H1 (cell line): ENCODE data around the gene CGRRF1. TPM values are rescaled to one million over a fixed set of nuclear protein-coding genes. Genes with fewer than 3 reads are reported as not detected.

Experiments
- CTCF ChIA-PET: fragments of 300-600 bp; sonication (Branson Sonifier 250); formaldehyde crosslinking; loops from one replicate; lab custom pipeline; 2021; ENCODE audit not compliant: partially characterized antibody; lab: Charles Lee
- POLR2A ChIA-PET: fragments of 300-600 bp; sonication (Branson Sonifier 250); formaldehyde crosslinking; loops from one replicate; lab custom pipeline; 2021; ENCODE audit warnings: inconsistent platforms; ENCODE audit not compliant: partially characterized antibody; lab: Charles Lee
- DNase-seq, 2 experiments: peaks; one replicate each; pipeline versions ENCODE4 v3.0.0 to v3.0.0-alpha.2; 2010 to 2022; ENCODE audit warnings: low spot score in 2 of 2, low read depth in 1 of 2, mixed read lengths in 1 of 2
- FAIRE-seq: peaks from 2 replicates; lab custom pipeline; 2011; peaks lifted over from hg19 to GRCh38; lab: Jason Lieb, UNC
- H2AFZ ChIP-seq: 2 replicates; pipeline ENCODE4 v1.8.1; 2012; ENCODE audit warnings: low read length, inconsistent platforms
- H2AK5ac ChIP-seq: 2 replicates; pipeline ENCODE4 v1.6.1; 2013; ENCODE audit warnings: low read depth, low read length
- H2BK120ac ChIP-seq: replicated peaks from 2 replicates; pipeline ENCODE3; 2013; ENCODE audit warnings: low read depth, low read length, inconsistent platforms
- H2BK12ac ChIP-seq: 2 replicates; pipeline ENCODE4 v1.6.1; 2013; ENCODE audit warnings: low read depth, low read length
- H2BK15ac ChIP-seq: 2 replicates; pipeline ENCODE4 v1.6.1; 2013; ENCODE audit warnings: low read length
- H2BK20ac ChIP-seq: 2 replicates; pipeline ENCODE4 v1.6.1; 2013; ENCODE audit warnings: low read length
- H2BK5ac ChIP-seq: 2 replicates; pipeline ENCODE4 v1.6.1; 2013; ENCODE audit warnings: low read depth, low read length
- H3K14ac ChIP-seq: 2 replicates; pipeline ENCODE4 v1.6.1; 2013; ENCODE audit warnings: inconsistent platforms; ENCODE audit not compliant: insufficient read length
- H3K18ac ChIP-seq: 2 replicates; pipeline ENCODE4 v1.6.1; 2013; ENCODE audit warnings: low read length; ENCODE audit errors: extremely low read depth
- H3K23ac ChIP-seq: 2 replicates; pipeline ENCODE4 v1.6.1; 2013; ENCODE audit warnings: inconsistent platforms; ENCODE audit not compliant: insufficient read length
- H3K23me2 ChIP-seq: 2 replicates; pipeline ENCODE4 v1.6.1; 2013; ENCODE audit warnings: low read depth, low read length
- H3K27ac ChIP-seq: 2 replicates; pipeline ENCODE4 v1.6.1; 2011; ENCODE audit warnings: low read depth, low read length, inconsistent platforms
- H3K27me3 ChIP-seq, 4 experiments: replicated peaks in 1 of 4; 1 replicate in 1 of 4; 2 replicates in 3 of 4; pipeline versions ENCODE4 v1.6.1 to v1.8.1; 2011 to 2013; ENCODE audit warnings: low read length in 3 of 4, mild to moderate bottlenecking in 3 of 4, inconsistent platforms in 2 of 4, mixed read lengths in 2 of 4, moderate library complexity in 1 of 4; ENCODE audit not compliant: control insufficient read depth in 3 of 4, insufficient read depth in 3 of 4; ENCODE audit errors: extremely low read depth in 1 of 4
- H3K36me3 ChIP-seq, 4 experiments: 2 replicates each; pipeline versions ENCODE4 v1.6.1 to v1.8.1; 2011 to 2013; ENCODE audit warnings: mild to moderate bottlenecking in 4 of 4, low read length in 3 of 4, moderate library complexity in 2 of 4, control low read depth in 1 of 4, inconsistent platforms in 1 of 4; ENCODE audit not compliant: insufficient read depth in 4 of 4, control insufficient read depth in 2 of 4
- H3K4ac ChIP-seq: replicated peaks from 2 replicates; pipeline ENCODE3; 2013; ENCODE audit warnings: low read length, low read depth, mixed read lengths, inconsistent platforms; ENCODE audit not compliant: insufficient read length
- H3K4me1 ChIP-seq, 4 experiments: replicated peaks in 1 of 4; 1 replicate in 1 of 4; 2 replicates in 3 of 4; pipeline versions ENCODE4 v1.6.1 to v1.8.1; 2011 to 2013; ENCODE audit warnings: low read length in 3 of 4, inconsistent platforms in 2 of 4, mixed read lengths in 1 of 4; ENCODE audit not compliant: insufficient read depth in 4 of 4, control insufficient read depth in 3 of 4
- H3K4me2 ChIP-seq, 2 experiments: 2 replicates each; pipeline versions ENCODE4 v1.6.1 to v1.8.1; 2011 to 2013; ENCODE audit warnings: low read depth in 2 of 2, low read length in 2 of 2, control low read depth in 1 of 2, inconsistent platforms in 1 of 2, mild to moderate bottlenecking in 1 of 2; ENCODE audit not compliant: insufficient read depth in 1 of 2
- H3K4me3 ChIP-seq, 4 experiments: fragments of 200-600, 300-600 bp in 1 of 4; sonication (generic), shearing (Covaris generic), sonication (Bioruptor Twin) in 1 of 4; 2 replicates each; pipeline versions ENCODE4 v1.5.1 to v1.8.1; 2011 to 2016; ENCODE audit warnings: low read length in 4 of 4, low read depth in 3 of 4, control low read depth in 2 of 4, inconsistent platforms in 2 of 4, mild to moderate bottlenecking in 2 of 4, mixed read lengths in 1 of 4, moderate library complexity in 1 of 4; ENCODE audit not compliant: insufficient read depth in 2 of 4; ENCODE audit errors: extremely low read depth in 1 of 4
- H3K56ac ChIP-seq: replicated peaks from 2 replicates; pipeline ENCODE3; 2013; ENCODE audit warnings: low read depth, mild to moderate bottlenecking, mixed read lengths, low read length, inconsistent platforms; ENCODE audit not compliant: insufficient read length
- H3K79me1 ChIP-seq: 2 replicates; pipeline ENCODE4 v1.6.1; 2013; ENCODE audit warnings: low read depth, low read length, control low read depth
- H3K79me2 ChIP-seq, 2 experiments: 2 replicates each; pipeline versions ENCODE4 v1.6.1 to v1.8.1; 2012 to 2013; ENCODE audit warnings: low read length in 2 of 2, mild to moderate bottlenecking in 2 of 2, inconsistent platforms in 1 of 2; ENCODE audit not compliant: insufficient read depth in 2 of 2, control insufficient read depth in 1 of 2
- H3K9ac ChIP-seq, 4 experiments: replicated peaks in 1 of 4; 1 replicate in 1 of 4; 2 replicates in 3 of 4; pipeline versions ENCODE4 v1.6.1 to v1.8.1; 2011 to 2013; ENCODE audit warnings: low read depth in 3 of 4, low read length in 3 of 4, control low read depth in 2 of 4, mild to moderate bottlenecking in 2 of 4, moderate library complexity in 2 of 4, inconsistent platforms in 1 of 4; ENCODE audit errors: extremely low read depth in 1 of 4
- H3K9me3 ChIP-seq, 2 experiments: 2 replicates each; pipeline versions ENCODE4 v1.6.1 to v1.8.1; 2012 to 2013; ENCODE audit warnings: mild to moderate bottlenecking in 2 of 2, moderate library complexity in 2 of 2, control low read depth in 1 of 2, inconsistent platforms in 1 of 2, low read depth in 1 of 2, low read length in 1 of 2, mixed read lengths in 1 of 2; ENCODE audit not compliant: insufficient read depth in 2 of 2
- H4K20me1 ChIP-seq, 2 experiments: replicated peaks in 1 of 2; 2 replicates each; pipeline versions ENCODE3 to v1.8.1; 2011 to 2013; ENCODE audit warnings: inconsistent platforms in 2 of 2, low read length in 2 of 2, mild to moderate bottlenecking in 1 of 2; ENCODE audit not compliant: insufficient read depth in 2 of 2, control insufficient read depth in 1 of 2
- H4K5ac ChIP-seq: 2 replicates; pipeline ENCODE4 v1.6.1; 2013; ENCODE audit warnings: low read length, low read depth, mixed read lengths, inconsistent platforms; ENCODE audit not compliant: insufficient read length
- H4K8ac ChIP-seq: 2 replicates; pipeline ENCODE4 v1.8.0; 2013; ENCODE audit warnings: mild to moderate bottlenecking, moderate library complexity, low read length, inconsistent platforms; ENCODE audit not compliant: insufficient read depth; ENCODE audit errors: extremely low read depth
- H4K91ac ChIP-seq: replicated peaks from 2 replicates; pipeline ENCODE3; 2013; ENCODE audit warnings: low read length, mixed read lengths, inconsistent platforms; ENCODE audit not compliant: insufficient read length
- GABPA ChIP-seq: IDR thresholded peaks from 2 replicates; pipeline ENCODE4 v1.6.1; 2011; ENCODE audit warnings: mild to moderate bottlenecking, low read length, moderate library complexity, borderline replicate concordance; ENCODE audit not compliant: insufficient read depth
- POLR2A ChIP-seq, 2 experiments: IDR thresholded peaks; 1 replicate in 1 of 2; 2 replicates in 1 of 2; pipeline ENCODE4 v1.6.1; 2011; ENCODE audit warnings: low read depth in 2 of 2, low read length in 2 of 2, mild to moderate bottlenecking in 2 of 2; ENCODE audit errors: control extremely low read depth in 1 of 2
- WGBS, 2 experiments: shearing (Covaris generic) in 1 of 2; methylation state at CpG; one replicate each; pipeline versions ENCODE4 v1.1.6 to v1.1.7; 2013 to 2015; ENCODE audit warnings: low lambda C conversion rate in 2 of 2, mixed read lengths in 2 of 2, inconsistent platforms in 1 of 2, low coverage in 1 of 2, missing lambda C conversion rate in 1 of 2; ENCODE audit not compliant: insufficient replicate concordance in 2 of 2, insufficient coverage in 1 of 2, insufficient read length in 1 of 2; ENCODE audit errors: extremely low coverage in 1 of 2, missing lambda C conversion rate in 1 of 2; 5-methylcytosine and 5-hydroxymethylcytosine counted together
- polyA plus RNA-seq, 7 experiments: library from polyadenylated mRNA; depleted of rRNA in 3 of 7; stranded (reverse) in 5 of 7; unstranded in 2 of 7; fragments of >200 nt in 5 of 7; fragments of 200-250 nt in 2 of 7; gene quantifications; 1 replicate in 5 of 7; 2 replicates in 1 of 7; 4 replicates in 1 of 7; pipeline versions ENCODE4 v1.2.1 to v1.2.3, GENCODE V29; 2011 to 2013; ENCODE audit warnings: missing spikeins in 2 of 7, mixed read lengths in 2 of 7
- total RNA-seq: library from RNA; stranded (reverse); fragmentation: NEBNext Ultra II Directional; extraction: Animal tissue kit (Norgen Biotek cat#: 25700); gene quantifications from 2 replicates; pipeline ENCODE4 v1.2.1, GENCODE V29; 2021

The CGRRF1 gene
- total and polyA plus RNA-seq, 2 of the 8 experiments (the other 6 are each of a cell fraction or from before 2014, with no cell fraction given) = 7.4 to 20.2 TPM

DNA sequence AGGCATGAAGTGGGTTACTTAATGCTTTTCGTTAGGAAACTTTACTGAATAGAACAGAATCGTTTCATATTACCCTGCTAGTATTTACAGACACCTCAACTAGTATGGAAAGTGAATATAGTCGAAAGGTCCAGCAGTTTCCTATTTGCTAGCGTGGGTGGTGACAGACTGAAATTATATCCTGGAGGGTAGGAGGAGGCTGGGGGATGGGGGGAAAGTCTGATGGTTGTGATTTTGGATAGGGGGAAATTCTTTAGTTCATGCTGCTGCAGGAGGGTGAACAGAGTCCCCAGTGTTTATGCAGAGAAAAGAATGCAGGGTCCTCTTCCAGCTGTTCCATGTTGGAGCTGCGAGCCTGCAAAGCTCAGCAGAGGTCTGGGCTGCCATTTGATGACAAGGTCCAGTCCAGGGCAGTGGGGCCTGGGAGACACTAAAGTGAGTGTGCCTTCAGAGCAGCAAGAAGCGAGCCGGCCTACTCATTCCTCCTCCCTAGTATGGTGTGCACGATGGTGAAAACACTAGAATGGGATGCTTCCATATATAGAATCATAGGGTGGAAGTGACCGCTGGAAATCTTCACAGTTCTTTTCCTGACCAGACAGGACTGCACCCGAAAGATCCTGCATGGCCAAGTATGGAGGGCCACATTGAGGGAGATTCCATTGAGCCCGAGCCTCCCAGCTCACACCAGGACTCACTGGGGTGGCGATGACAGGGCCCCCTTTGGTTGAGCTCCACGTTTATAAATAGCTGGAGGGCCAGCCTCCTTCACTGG, 59.3 kb downstream of the CGRRF1 start:
- Histone ChIP-seq H3K4me3 (0 out of 8 replicates have a peak overlapping the region, but pooled peaks of 1 of the 4 experiments have one; percentile 16), H4K5ac (no peak overlapping the region), H2BK20ac (no peak overlapping the region), H3K18ac (no peak overlapping the region), H2AK5ac (peak overlapping the region; percentile 32; the same call in 1 of the 2 replicates), H2BK120ac (no peak overlapping the region), H4K20me1 (no peaks in the 10 kb centered on the region), H2BK12ac (0 out of 2 replicates have a peak overlapping the region, but pooled peaks have one; percentile 42), H4K8ac (no peak overlapping the region), H3K9ac (no peak overlapping the region; a peak in 1 of 7 replicates), H2BK15ac (no peak overlapping the region), H2AFZ (no peak overlapping the region), H3K79me2 (peaks cover 0 to 18% of the 10 kb centered on the region in 2 experiments; a peak in 2 of 4 replicates), H3K4me1 (peaks cover 2 to 9% (median 6%) of the 10 kb centered on the region in 4 experiments; a peak in 6 of 7 replicates), H3K56ac (no peak overlapping the region), H4K91ac (no peak overlapping the region), H3K27ac (no peak overlapping the region), H3K23ac (no peak overlapping the region), H2BK5ac (no peak overlapping the region), H3K4me2 (peak overlapping the region; percentile 35 to 93; a peak in 3 of 4 replicates), H3K36me3 (no peaks in the 10 kb centered on the region), H3K27me3 (peaks cover 0 to 30% (median 11%) of the 10 kb centered on the region in 4 experiments; a peak in 4 of 7 replicates), H3K14ac (no peak overlapping the region), H3K79me1 (no peaks in the 10 kb centered on the region; the same call in 1 of the 2 replicates), H3K23me2 (peaks cover 20% of the 10 kb centered on the region), H3K4ac (no peak overlapping the region), H3K9me3 (no peaks in the 10 kb centered on the region)
- TF ChIP-seq POLR2A (IDR thresholded peaks at IDR 0.05; ENCODE audit: control extremely low read depth in 1 of 2, low read depth in 2 of 2, low read length in 2 of 2) (peak in 1 of 2 experiments; percentile 26; a peak in 1 of 3 replicates), GABPA (no peak)
- CTCF ChIA-PET = interaction anchor here (0.6 to 8.8 kb wide), 19 partner anchors 12 to 252 kb away, joined by 3 to 98 read pairs (median 4); no protein-coding TSS in a partner anchor
- POLR2A ChIA-PET = interaction anchor here (0.6 to 3.3 kb wide), 10 partner anchors 8 to 236 kb away, joined by 3 to 17 read pairs (median 4); no protein-coding TSS in a partner anchor
- DNase-seq (no peak), FAIRE-seq (no peak)
- WGBS, 2 experiments = 69% methylated on average over 13 of the region's 13 CpGs; no CpG with 5 or more reads in 1 of the 2 experiments
